ENCODE results near the gene SDHAF3.
"Not testable (repeated sequence)": the region's sequence is repeated elsewhere in the genome, so short reads cannot be mapped to it uniquely, and the experiment has no call there.

The SDHAF3 gene

GRCh38 chr7:97120713-97121457 lies 3.4 kb downstream of the SDHAF3 start:
- ChIA-PET POLR2A (no interaction called here), CTCF (interaction anchor here (1.0 kb wide), 1 partner anchor 16 kb away, joined by 3 read pairs; no protein-coding TSS in a partner anchor)
- no peak for DNase-seq (ENCODE audit: extremely low spot score)
- TF ChIP-seq CTCF (IDR thresholded peaks at IDR 0.05; ENCODE audit: control extremely low read depth, extremely low read depth, low read depth, missing control alignments) = no peak

GRCh38 chr7:97123115-97123514 lies 5.6 kb downstream of the SDHAF3 start:
- CTCF ChIA-PET; DNase-seq (ENCODE audit: extremely low spot score); POLR2A ChIA-PET: not testable (repeated sequence)

- TF ChIP-seq CTCF (IDR thresholded peaks at IDR 0.05; ENCODE audit: control extremely low read depth, extremely low read depth, low read depth, missing control alignments) = no peak
- ChIA-PET CTCF (interaction anchor here (0.6 to 0.8 kb wide), 2 partner anchors 16 to 293 kb away, joined by 3 read pairs; no protein-coding TSS in a partner anchor), POLR2A (no interaction called here)
These were observed 9.1 kb downstream of the SDHAF3 start for GRCh38 chr7:97126483-97127171.

GRCh38 chr7:97128736-97129135 lies 11.2 kb downstream of the SDHAF3 start:
- ChIA-PET CTCF (interaction anchor here (1.2 to 2.1 kb wide), 2 partner anchors 11 to 24 kb away, joined by 5 to 9 read pairs; partner anchors contain the start of gene SDHAF3), POLR2A (no interaction called here)
- no peak for DNase-seq (ENCODE audit: extremely low spot score)
- no peak for TF ChIP-seq CTCF (IDR thresholded peaks at IDR 0.05; ENCODE audit: control extremely low read depth, extremely low read depth, low read depth, missing control alignments)

More at GRCh38 chr7:97126483-97127171, 9.1 kb downstream of the SDHAF3 start:
- no peak for DNase-seq (ENCODE audit: extremely low spot score)

- DNase-seq (ENCODE audit: extremely low spot score) = no peak
- ChIA-PET CTCF (interaction anchor here (1.3 to 2.1 kb wide), 2 partner anchors 13 to 716 kb away, joined by 3 to 9 read pairs; partner anchors contain the start of gene SDHAF3), POLR2A (no interaction called here)
- TF ChIP-seq CTCF (IDR thresholded peaks at IDR 0.05; ENCODE audit: control extremely low read depth, extremely low read depth, low read depth, missing control alignments) = no peak
These were observed 13.1 kb downstream of the SDHAF3 start for GRCh38 chr7:97130417-97131139.

- ChIA-PET POLR2A (no interaction called here), CTCF (interaction anchor here (1.1 to 1.9 kb wide), 4 partner anchors 12 to 20 kb away, joined by 3 to 8 read pairs (median 6); partner anchors contain the start of gene SDHAF3)
- no peak for TF ChIP-seq CTCF (IDR thresholded peaks at IDR 0.05; ENCODE audit: control extremely low read depth, extremely low read depth, low read depth, missing control alignments)
- no peak for DNase-seq (ENCODE audit: extremely low spot score)
These were observed 15.7 kb downstream of the SDHAF3 start for GRCh38 chr7:97133159-97133558.

Measured in GM10248 (cell line).